Heart left ventricle (tissue), 13 donors: ENCODE results near the gene FAM3A.

Source experiments
- POLR2A ChIP-seq, 2 donors: fragments of 450-650 bp; IDR thresholded peaks; one replicate each; pipeline ENCODE4 v1.6.1; 2017; ENCODE audit warnings: antibody characterized with exemption in 2 of 2, mild to moderate bottlenecking in 2 of 2, moderate library complexity in 2 of 2
- TF ChIP-seq, protein P1 (sequence below), 12 donors: fragments of 200-600 bp; sonication (generic) in 4 of 12; IDR thresholded peaks; one replicate each; pipeline versions ENCODE4 v1.5.0 to v1.8.0; 2018 to 2022; ENCODE audit warnings: antibody characterized with exemption in 12 of 12, mild to moderate bottlenecking in 5 of 12
- donor health status: ischemic (EF 13 %, LVEDD 7.1; RV severe dilation, severe dysfunction).
- donor health status: DM: no; HTN: yes; CAD: no.
- donor health status: DM: no; HTN: no; CAD: no.
- donor health status: ischemic (EF 25% LVEDD 6.9; RV normal size, moderate dysfunction).
- donor health status: ischemic (EF 25% LVEDD 5.7; RV mildly dilated, moderate dysfunction).
- donor health status: ischemic (EF 35%, LVEDD 5.7; RV mildly dilated, moderate dysfunction).
- donor health status: nonischemic (EF 11% LVEDD 7.7; RV severe dilation, severe dysfunction).
- donor health status: DM: yes; HTN: yes; CAD: no.
- donor health status: PGD.
- donor health status: ischemic (EF 29% LVEDD 5.4; RV normal size, mild dysfunction).
- donor health status: nonischemic (EF 23%, LVEDD 6.1; RV moderate dilation, normal function).

GRCh38 chrX:154469880-154470279, 46.2 kb downstream of the FAM3A start:
- TF ChIP-seq, protein P1, sequence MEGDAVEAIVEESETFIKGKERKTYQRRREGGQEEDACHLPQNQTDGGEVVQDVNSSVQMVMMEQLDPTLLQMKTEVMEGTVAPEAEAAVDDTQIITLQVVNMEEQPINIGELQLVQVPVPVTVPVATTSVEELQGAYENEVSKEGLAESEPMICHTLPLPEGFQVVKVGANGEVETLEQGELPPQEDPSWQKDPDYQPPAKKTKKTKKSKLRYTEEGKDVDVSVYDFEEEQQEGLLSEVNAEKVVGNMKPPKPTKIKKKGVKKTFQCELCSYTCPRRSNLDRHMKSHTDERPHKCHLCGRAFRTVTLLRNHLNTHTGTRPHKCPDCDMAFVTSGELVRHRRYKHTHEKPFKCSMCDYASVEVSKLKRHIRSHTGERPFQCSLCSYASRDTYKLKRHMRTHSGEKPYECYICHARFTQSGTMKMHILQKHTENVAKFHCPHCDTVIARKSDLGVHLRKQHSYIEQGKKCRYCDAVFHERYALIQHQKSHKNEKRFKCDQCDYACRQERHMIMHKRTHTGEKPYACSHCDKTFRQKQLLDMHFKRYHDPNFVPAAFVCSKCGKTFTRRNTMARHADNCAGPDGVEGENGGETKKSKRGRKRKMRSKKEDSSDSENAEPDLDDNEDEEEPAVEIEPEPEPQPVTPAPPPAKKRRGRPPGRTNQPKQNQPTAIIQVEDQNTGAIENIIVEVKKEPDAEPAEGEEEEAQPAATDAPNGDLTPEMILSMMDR (IDR thresholded peaks at IDR 0.05), result no peak
- TF ChIP-seq POLR2A (IDR thresholded peaks at IDR 0.05), result no peak
